PFSK-1 (cell line): Measurements from ENCODE around the gene FADS3.

Source experiments
- FOXP2 ChIP-seq: optimal IDR thresholded peaks from 2 replicates; pipeline ENCODE3; 2011; ENCODE audit warnings: borderline replicate concordance, control low read depth, inconsistent platforms; ENCODE audit not compliant: insufficient read depth; ENCODE audit errors: extremely low read length, extremely low read depth
- POLR2AphosphoS5 ChIP-seq: IDR thresholded peaks from 2 replicates; pipeline ENCODE4 v1.6.1; 2012; ENCODE audit warnings: low read depth, mild to moderate bottlenecking, control low read depth, low read length, moderate library complexity
- SIN3A ChIP-seq: IDR thresholded peaks from 2 replicates; pipeline ENCODE4 v1.6.1; 2012; ENCODE audit warnings: mild to moderate bottlenecking, low read length, moderate library complexity, borderline replicate concordance; ENCODE audit not compliant: insufficient read depth
- TAF1 ChIP-seq: IDR thresholded peaks from 2 replicates; pipeline ENCODE4 v1.6.1; 2012; ENCODE audit warnings: low read length, control low read depth, borderline replicate concordance; ENCODE audit not compliant: insufficient read depth
- TF ChIP-seq, protein P1 (sequence below), 2 experiments: IDR thresholded peaks; 2 replicates each; pipeline versions ENCODE4 v1.6.1 to v1.8.0; 2011 to 2012; ENCODE audit warnings: low read depth in 2 of 2, low read length in 2 of 2, control low read depth in 1 of 2, inconsistent platforms in 1 of 2, mild to moderate bottlenecking in 1 of 2, moderate library complexity in 1 of 2; ENCODE audit not compliant: insufficient read depth in 1 of 2

The FADS3 gene

DNA sequence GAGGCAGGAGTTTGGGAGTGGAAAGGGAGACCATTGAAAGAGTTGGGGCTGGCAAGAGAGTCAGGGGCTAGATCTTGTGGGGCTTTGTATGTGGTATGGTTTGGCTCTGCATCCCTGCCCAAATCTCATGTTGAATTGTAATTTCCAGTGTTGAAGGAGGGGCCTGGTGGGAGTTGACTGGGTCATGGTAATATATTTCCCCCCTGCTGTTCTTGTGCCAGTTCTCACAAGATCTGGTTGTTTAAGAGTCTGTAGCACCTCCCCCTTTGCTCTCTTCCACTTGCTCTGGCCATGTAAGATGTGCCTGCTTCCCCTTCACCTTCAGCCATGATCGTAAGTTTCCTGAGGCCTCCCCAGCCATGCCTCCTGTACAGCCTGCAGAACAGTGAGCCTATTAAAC lies 36.2 kb upstream of the FADS3 start:
- TF ChIP-seq POLR2AphosphoS5 (no peak), TAF1 (no peak), SIN3A (no peak), FOXP2 (no peak)
- TF ChIP-seq, protein P1, sequence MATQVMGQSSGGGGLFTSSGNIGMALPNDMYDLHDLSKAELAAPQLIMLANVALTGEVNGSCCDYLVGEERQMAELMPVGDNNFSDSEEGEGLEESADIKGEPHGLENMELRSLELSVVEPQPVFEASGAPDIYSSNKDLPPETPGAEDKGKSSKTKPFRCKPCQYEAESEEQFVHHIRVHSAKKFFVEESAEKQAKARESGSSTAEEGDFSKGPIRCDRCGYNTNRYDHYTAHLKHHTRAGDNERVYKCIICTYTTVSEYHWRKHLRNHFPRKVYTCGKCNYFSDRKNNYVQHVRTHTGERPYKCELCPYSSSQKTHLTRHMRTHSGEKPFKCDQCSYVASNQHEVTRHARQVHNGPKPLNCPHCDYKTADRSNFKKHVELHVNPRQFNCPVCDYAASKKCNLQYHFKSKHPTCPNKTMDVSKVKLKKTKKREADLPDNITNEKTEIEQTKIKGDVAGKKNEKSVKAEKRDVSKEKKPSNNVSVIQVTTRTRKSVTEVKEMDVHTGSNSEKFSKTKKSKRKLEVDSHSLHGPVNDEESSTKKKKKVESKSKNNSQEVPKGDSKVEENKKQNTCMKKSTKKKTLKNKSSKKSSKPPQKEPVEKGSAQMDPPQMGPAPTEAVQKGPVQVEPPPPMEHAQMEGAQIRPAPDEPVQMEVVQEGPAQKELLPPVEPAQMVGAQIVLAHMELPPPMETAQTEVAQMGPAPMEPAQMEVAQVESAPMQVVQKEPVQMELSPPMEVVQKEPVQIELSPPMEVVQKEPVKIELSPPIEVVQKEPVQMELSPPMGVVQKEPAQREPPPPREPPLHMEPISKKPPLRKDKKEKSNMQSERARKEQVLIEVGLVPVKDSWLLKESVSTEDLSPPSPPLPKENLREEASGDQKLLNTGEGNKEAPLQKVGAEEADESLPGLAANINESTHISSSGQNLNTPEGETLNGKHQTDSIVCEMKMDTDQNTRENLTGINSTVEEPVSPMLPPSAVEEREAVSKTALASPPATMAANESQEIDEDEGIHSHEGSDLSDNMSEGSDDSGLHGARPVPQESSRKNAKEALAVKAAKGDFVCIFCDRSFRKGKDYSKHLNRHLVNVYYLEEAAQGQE (IDR thresholded peaks at IDR 0.05; ENCODE audit: insufficient read depth in 1 of 2, low read depth in 2 of 2, low read length in 2 of 2) = no peak

DNA sequence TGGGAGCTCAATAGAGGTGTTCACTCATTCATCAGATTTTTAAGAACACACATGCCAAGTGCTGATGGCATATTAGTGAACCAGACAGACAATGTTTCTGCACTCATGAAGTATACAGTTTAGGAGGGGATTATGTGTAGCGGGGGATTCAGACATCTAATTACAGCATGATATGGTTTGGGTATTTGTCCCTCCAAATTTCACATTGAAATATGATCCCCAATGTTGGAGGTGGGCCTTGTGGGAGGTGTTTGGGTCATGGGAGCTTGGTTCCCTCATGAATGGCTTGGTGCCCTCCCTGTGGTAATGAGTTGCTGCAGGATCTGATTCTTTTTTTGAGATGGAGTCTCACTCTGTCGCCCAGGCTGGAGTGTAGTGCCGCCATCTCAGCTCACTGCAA lies 34.9 kb upstream of the FADS3 start:
- TF ChIP-seq, protein P1 (IDR thresholded peaks at IDR 0.05; ENCODE audit: insufficient read depth in 1 of 2, low read depth in 2 of 2, low read length in 2 of 2) = no peak

DNA sequence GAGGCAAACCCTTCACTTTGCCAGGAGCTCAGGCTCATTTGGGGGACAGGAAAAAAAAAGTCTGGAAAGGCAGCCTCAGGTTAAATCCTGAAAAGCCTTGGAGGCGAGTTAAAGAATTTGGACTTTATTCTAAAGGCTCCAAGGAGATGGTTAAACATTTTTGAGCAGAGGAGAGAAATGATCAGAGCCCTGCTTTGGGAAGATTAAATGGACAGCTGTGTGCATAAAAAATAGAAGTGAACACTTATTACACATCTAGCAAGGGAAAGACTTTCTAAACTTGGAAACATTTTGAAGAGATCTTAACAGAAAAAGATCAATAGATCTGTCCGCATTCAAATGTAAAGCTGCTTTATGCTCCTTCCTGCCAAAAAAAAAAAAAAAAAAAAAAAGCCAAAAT lies 34.4 kb upstream of the FADS3 start:
- TF ChIP-seq FOXP2 (no peak), POLR2AphosphoS5 (no peak), TAF1 (no peak), SIN3A (no peak)
- TF ChIP-seq, protein P1 (IDR thresholded peaks at IDR 0.05; ENCODE audit: insufficient read depth in 1 of 2, low read depth in 2 of 2, low read length in 2 of 2) = no peak

DNA sequence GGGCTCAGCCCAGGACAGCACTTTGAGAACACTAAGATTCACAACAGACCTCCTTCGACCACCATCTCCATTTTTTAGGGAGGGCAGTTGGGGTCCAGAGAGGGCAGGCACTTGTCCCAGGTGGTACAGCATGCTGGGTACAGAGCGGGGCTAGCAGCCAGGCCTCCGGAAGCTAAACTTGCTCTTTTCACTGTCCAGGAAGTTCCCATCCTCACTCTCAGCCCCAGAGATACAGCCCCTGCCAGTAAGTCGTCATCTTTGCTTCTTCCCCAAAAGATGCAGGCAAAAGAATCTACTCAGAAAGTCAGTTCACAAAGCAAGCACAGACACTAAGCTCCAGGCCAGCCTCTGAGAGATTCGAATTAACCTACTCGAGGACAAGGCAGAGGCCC lies 32.7 kb upstream of the FADS3 start:
- TF ChIP-seq SIN3A = no peak
- TF ChIP-seq FOXP2 = no peak
- TF ChIP-seq, protein P1 (IDR thresholded peaks at IDR 0.05; ENCODE audit: insufficient read depth in 1 of 2, low read depth in 2 of 2, low read length in 2 of 2) = no peak
- TF ChIP-seq TAF1 = no peak
- TF ChIP-seq POLR2AphosphoS5 = no peak

DNA sequence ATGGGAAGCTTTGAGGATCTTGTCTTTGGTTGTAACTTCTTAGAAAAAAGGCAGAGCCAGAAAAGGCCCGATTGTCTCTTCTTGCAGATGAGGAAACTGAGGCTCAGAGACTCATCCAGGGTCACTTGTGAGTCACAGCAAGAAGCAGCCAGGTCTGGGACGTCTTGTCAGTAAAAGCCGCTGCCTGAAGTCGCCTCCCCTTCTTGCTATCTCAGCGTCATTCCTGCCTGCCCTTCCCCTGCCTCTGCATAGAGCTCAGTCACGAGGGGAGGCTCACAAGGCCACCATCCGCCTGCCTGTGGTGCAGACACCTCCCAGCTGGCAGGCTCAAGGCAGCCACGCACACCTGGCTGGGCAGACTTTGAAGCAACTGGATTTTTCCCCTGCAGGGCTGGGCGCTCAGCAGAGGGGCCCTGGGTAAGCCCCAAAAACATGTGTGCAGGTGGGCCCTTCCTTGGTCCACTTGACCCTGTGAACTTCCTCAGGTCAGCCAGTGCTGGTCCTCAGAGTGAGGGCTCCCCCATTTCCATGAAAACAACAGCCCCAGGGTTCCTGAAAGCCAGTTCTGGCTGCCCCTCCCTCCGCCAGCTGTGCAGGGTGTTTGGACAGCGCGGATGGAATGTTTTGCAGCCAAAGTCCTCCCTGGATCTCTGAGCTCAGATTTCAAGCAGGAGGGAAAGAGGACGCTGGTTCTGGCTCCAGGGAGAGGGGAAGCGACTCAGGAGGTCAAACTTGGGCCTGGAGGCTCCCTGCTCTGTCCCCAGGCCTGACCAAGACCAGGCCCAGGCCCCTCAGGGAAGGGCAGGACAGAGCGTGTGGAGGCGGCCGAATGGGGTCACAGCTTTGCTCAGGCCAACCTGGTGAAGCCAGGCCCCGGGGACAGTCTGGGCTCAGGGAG lies 32.1 kb upstream of the FADS3 start:
- peak; percentile 58; the same call in 1 of the 2 replicates for TF ChIP-seq SIN3A
- no peak for TF ChIP-seq TAF1
- TF ChIP-seq POLR2AphosphoS5 = no peak
- TF ChIP-seq, protein P1 (IDR thresholded peaks at IDR 0.05; ENCODE audit: insufficient read depth in 1 of 2, low read depth in 2 of 2, low read length in 2 of 2) = peak; percentile 61 to 80; a peak in 3 of 4 replicates
- TF ChIP-seq FOXP2 = peak; percentile 17
